Measurements from ENCODE around the gene MRI1.
"Not testable (repeated sequence)": the region's sequence is repeated elsewhere in the genome, so short reads cannot be mapped to it uniquely, and the experiment has no call there.

Gene MRI1

GRCh38 chr19:13764101-13764807 is at the start of gene MRI1:
Gene MRI1, plus strand, starts transcription at chr19:13764522. Its CDS starts 67 bp downstream, at chr19:13764589.
- DNase-seq (ENCODE audit: low read depth, low spot score): peak; percentile 30

GRCh38 chr19:13717194-13717643 is 47.1 kb upstream of the MRI1 start:
- no peak for DNase-seq (ENCODE audit: low read depth, low spot score)

DNA sequence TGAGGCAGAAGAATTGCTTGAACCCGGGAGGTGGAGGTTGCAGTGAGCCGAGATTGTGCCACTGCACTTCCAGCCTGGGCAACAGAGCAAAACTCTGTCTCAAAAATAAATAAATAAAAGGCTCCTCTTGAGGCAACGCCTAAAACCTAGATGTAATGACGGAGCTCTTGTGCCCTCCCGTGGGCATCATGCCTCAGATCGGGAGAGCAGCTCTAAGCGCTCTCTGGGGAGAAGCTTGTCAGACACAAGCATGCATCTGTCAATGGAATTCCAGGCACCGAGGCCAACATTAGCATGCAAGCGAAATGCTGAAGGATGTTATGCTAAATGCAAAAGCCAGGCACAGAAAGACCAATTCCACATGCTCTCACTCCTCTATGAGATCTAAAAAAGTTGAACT is 45.6 kb upstream of the MRI1 start:
- no peak for DNase-seq (ENCODE audit: low read depth, low spot score)

GRCh38 chr19:13722146-13722545 is 42.2 kb upstream of the MRI1 start:
- no peak for DNase-seq (ENCODE audit: low read depth, low spot score)

GRCh38 chr19:13723206-13723605 is 41.1 kb upstream of the MRI1 start:
- DNase-seq (ENCODE audit: low read depth, low spot score): no peak

DNA sequence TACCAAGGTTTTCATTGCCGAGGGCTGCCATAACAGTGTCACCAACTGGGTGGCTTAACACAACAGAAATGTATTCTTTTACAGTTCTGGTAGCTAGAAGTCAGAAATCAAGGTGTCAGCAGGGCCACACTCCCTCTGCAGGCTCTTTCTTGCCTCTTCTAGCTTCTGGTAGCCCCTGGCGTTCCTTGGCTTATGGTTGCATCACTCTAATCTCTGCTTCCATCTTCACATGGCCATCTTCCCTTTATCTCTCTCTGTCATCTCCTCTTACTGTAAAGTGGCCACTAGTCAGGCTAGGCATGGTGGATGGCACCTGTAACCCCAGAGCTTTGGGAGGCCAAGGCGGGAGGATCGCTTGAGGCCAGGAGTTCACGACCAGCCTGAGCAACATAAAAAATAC is 38.0 kb upstream of the MRI1 start:
- DNase-seq (ENCODE audit: low read depth, low spot score): no peak

DNA sequence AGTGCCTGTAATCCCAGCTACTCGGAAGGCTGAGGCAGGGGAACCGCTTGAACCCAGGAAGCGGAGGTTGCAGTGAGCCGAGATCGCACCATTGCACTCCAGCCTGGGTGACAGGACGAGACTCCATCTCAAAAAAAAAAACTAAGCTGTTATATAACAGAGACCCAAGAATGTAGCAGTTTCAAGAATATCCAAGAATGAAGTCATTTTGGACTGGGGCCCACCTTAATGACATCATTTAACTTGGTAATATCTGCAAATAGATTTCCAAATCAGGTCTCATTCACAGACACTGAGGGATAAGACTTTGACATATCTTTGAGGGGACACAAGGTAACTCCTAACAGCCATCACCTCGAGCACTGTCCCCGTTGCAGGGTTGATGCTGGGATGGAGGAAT is 36.5 kb upstream of the MRI1 start:
- no peak for DNase-seq (ENCODE audit: low read depth, low spot score)

DNA sequence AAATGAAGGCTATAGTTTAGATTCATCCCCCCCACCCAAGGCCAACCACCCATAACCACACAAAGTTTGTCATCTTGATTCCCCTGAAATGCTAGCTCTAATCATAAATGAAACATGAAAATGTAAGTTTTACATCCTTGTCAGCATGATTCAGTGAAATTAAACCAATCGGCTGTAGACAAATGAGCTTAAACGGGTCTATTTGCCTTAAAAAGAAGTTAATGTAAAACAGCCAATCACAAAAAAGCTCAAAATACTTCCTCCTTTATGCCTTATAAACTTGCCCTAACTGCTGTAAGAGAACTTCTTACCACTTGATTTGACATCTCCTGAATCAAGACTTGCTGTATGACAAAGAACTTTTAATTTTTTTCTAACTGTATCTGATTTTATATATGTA is 34.5 kb upstream of the MRI1 start:
- DNase-seq (ENCODE audit: low read depth, low spot score): no peak

DNA sequence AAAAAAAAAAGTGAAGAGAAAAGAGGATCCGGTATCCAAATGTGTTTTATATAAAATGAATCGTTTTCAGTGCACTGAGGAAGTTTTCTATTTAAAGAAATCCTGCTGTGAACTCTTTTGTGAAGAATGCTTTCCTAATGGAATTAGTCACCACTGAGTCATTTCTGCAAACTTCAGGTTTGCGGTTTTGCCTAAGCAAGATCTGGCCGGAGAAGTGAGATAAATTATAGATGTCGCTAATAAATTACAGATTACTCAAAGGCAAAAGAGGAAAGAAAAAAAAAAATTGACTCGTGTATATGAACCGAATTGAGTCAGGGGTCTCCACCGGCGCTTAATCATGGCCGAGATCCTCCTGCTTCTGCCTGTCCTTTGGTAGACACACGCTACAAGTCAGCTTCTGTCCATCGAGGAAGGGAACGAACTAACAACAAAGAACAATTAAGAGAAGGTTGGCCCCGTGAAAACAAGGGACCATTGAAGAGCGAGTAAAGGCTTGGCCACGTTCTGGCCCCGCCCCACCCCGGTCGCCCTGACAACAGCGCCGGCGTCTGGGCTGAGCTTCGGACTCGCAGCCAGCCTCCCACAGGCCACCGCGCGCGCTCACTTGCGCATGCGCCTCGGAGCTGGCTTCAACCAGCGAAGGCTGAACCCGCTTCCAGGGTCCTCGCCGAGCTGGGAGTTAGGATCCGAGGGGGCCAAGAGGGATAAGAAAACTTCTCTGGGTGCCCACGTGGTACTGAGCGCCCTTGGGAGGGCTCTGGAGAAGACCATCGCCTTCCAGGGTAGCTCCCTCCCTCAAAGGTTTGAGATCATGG is 33.0 kb upstream of the MRI1 start:
- DNase-seq (ENCODE audit: low read depth, low spot score): peak; percentile 88

- DNase-seq (ENCODE audit: low read depth, low spot score): no peak
Observed at GRCh38 chr19:13732337-13732736, 32.0 kb upstream of the MRI1 start.

DNA sequence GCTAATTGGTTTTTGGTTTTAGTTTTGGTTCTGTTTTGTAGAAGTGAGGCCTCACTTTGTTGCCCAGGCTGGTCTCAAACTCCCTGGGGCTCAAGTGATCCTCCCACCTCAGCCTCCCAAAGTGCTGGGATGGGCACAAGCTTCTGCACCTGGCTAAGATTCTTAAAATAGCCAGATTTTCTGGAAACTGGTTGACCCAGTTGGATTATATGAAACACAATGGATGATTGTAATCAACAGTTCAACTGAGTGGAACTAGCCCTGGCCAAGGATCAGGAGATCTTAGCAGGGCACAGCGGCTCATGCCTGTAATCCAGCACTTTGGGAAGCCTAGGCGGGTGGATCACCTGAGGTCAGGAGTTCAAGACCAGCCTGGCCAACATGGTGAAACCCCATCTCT is 29.6 kb upstream of the MRI1 start:
- no peak for DNase-seq (ENCODE audit: low read depth, low spot score)

DNA sequence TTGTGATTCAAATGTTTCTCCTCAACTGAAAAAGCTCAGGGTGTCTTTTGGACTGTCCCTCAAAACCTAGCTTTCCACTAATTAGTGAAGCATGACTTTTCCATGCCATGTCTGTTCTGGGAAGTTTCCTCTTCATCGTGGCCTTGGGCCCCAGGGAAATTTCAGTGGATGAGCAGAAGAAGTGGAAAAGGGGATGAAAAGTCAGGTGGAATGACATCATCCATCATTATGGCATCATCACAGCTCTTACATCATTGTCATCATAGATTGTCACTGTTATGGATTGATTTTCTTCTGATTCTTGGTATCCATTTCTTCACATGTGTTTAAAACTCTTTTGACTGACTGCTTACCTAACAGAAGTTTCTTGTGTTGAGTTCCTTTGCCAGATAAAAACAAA is 26.2 kb upstream of the MRI1 start:
- DNase-seq (ENCODE audit: low read depth, low spot score): no peak

- no peak for DNase-seq (ENCODE audit: low read depth, low spot score)
Observed at GRCh38 chr19:13741893-13742292, 22.4 kb upstream of the MRI1 start.

GRCh38 chr19:13742756-13743155 is 21.6 kb upstream of the MRI1 start:
- DNase-seq (ENCODE audit: low read depth, low spot score): no peak

DNA sequence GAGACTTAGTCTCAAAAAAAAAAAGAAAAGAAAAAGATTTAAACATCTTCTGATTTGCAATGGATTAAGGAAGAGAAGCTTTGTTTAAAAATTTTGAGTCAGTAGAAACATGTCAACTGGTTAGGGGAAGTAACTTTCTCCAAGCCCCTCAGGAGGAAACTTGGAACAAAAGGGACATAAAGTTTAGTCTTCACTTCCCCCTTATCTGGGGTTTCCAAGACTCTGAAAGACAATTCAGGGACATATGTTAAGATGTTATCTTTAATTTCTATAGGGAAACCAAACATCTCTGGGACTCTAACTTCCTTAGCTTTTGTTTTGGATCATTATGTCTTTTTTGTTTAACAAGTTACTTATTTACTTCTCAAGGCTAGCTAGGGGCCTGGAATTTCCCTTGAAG is 20.1 kb upstream of the MRI1 start:
- DNase-seq (ENCODE audit: low read depth, low spot score): no peak

GRCh38 chr19:13747098-13747453 is 17.2 kb upstream of the MRI1 start:
- no peak for DNase-seq (ENCODE audit: low read depth, low spot score)

GRCh38 chr19:13748169-13748828 is 16.0 kb upstream of the MRI1 start:
- DNase-seq (ENCODE audit: low read depth, low spot score): no peak

GRCh38 chr19:13751436-13751835 is 12.9 kb upstream of the MRI1 start:
- no peak for DNase-seq (ENCODE audit: low read depth, low spot score)

DNA sequence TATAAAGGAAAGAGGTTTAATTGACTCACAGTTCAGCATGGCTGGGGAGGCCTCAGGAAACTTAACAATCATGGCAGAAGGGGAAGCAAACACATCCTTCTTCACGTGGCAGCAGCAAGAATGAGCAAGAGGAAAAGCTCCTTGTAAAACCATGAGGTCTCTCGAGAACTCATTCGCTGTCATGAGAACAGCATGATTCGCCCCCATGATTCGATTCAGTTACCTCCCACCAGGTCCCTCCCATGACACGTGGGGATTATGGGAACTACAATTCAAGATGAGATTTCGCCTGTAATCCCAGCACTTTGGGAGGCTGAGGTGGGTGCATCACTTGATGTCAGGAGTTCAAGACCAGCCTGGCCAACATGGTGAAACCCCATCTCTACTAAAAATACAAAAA is 10.7 kb upstream of the MRI1 start:
- DNase-seq (ENCODE audit: low read depth, low spot score): not testable (repeated sequence)

GRCh38 chr19:13756210-13756609 is 8.1 kb upstream of the MRI1 start:
- DNase-seq (ENCODE audit: low read depth, low spot score): no peak

- no peak for DNase-seq (ENCODE audit: low read depth, low spot score)
Observed at GRCh38 chr19:13757805-13758772, 6.2 kb upstream of the MRI1 start.

Measured in activated CD4-positive, CD25-positive, alpha-beta regulatory T cell treated with anti-CD3 and anti-CD28 coated beads, Interleukin-2, amount 50 U/mL, for 16 hours (primary cell).